Lung (tissue), 12 donors: ENCODE data around the gene PTPRG. TPM values are rescaled to one million over a fixed set of nuclear protein-coding genes. Genes with fewer than 3 reads are reported as not detected.

Source experiments
- ATAC-seq: fragments of 200-7000 bp; cut with Tn5 transposase; one replicate; pipeline ENCODE4 v1.9.1; 2020; ENCODE audit warnings: moderate number of reproducible peaks; ENCODE audit not compliant: insufficient read depth, low FRiP score
- DNase-seq, 3 donors: peaks; one replicate each; pipeline ENCODE4 v3.0.0-alpha.2; 2013 to 2017
- H3K27ac ChIP-seq, 2 donors: one replicate each; pipeline ENCODE4 v1.5.1; 2013; ENCODE audit warnings: mild to moderate bottlenecking in 2 of 2, moderate library complexity in 2 of 2, control low read depth in 1 of 2, inconsistent platforms in 1 of 2, low read depth in 1 of 2, low read length in 1 of 2
- H3K27me3 ChIP-seq, 3 donors: one replicate each; pipeline ENCODE4 v1.5.1; 2013; ENCODE audit warnings: low read length in 2 of 3; ENCODE audit not compliant: control insufficient read depth in 3 of 3, insufficient read depth in 3 of 3
- H3K36me3 ChIP-seq, 4 donors: one replicate each; pipeline ENCODE4 v1.5.1; 2013; ENCODE audit warnings: low read length in 4 of 4, mild to moderate bottlenecking in 1 of 4, moderate library complexity in 1 of 4; ENCODE audit not compliant: control insufficient read depth in 4 of 4, insufficient read depth in 4 of 4
- H3K4me1 ChIP-seq, 5 donors: one replicate each; pipeline ENCODE4 v1.5.1; 2013; ENCODE audit warnings: low read length in 5 of 5, mild to moderate bottlenecking in 2 of 5, moderate library complexity in 1 of 5; ENCODE audit not compliant: control insufficient read depth in 5 of 5, insufficient read depth in 5 of 5
- H3K4me3 ChIP-seq: one replicate; pipeline ENCODE4 v1.5.1; 2013; ENCODE audit warnings: mild to moderate bottlenecking, control low read depth, moderate library complexity
- H3K9ac ChIP-seq, 2 donors: one replicate each; pipeline ENCODE4 v1.5.1; 2013; ENCODE audit warnings: low read length in 2 of 2, control low read depth in 1 of 2; ENCODE audit not compliant: insufficient read depth in 1 of 2
- H3K9me3 ChIP-seq, 4 donors: one replicate each; pipeline ENCODE4 v1.5.1; 2013; ENCODE audit warnings: low read length in 3 of 4, mild to moderate bottlenecking in 1 of 4, moderate library complexity in 1 of 4; ENCODE audit not compliant: control insufficient read depth in 4 of 4, insufficient read depth in 3 of 4
- WGBS, 2 donors: extraction: QIAGEN DNeasy Blood & Tissue Kit; methylation state at CpG; one replicate each; pipeline ENCODE4 v1.1.7; 2013; 5-methylcytosine and 5-hydroxymethylcytosine counted together
- polyA plus RNA-seq, 2 donors: library from polyadenylated mRNA; stranded (reverse); fragments of 200-250 nt; gene quantifications; one replicate each; pipeline ENCODE4 v1.2.1, GENCODE V29; 2013
- total RNA-seq, 2 donors: library from RNA; depleted of rRNA in 1 of 2; stranded (reverse); fragments of >200 nt in 1 of 2; gene quantifications; one replicate each; pipeline ENCODE4 v1.2.1, GENCODE V29; 2014 to 2021
- TF ChIP-seq, protein P1 (sequence below): IDR thresholded peaks from 2 replicates; pipeline ENCODE4 v1.5.1; 2012; ENCODE audit warnings: mild to moderate bottlenecking; ENCODE audit errors: control extremely low read depth, extremely low read depth
- donor health status: control.
- donor health status: control.
- donor health status: Bipolar disorder and iron deficiency.
- donor health status: healthy.
- donor health status: DM: yes; HTN: yes; CAD: no.

The PTPRG gene
- total and polyA plus RNA-seq, 4 donors, result 8.5 to 131 (median 75.9) TPM

DNA sequence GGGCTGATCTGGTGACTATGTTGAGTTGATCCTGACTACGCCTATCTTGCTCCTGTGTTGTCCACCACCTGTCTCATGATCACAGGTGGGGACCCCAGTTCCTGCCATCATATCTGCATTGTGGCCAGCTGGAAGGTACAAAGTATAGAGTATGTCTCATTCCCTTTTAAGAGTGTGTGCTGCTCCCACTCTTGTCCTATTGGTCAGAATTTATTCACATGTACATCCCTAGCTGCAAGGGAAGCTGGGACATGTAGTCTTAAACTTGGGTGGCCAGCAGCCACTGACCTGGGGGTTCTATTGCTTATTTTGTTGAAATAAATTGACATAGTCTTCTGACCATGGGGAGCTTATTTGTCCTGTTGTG, 373.1 kb downstream of the PTPRG start:
- 89 to 91% methylated on average over 1 of the region's 1 CpG for WGBS, 2 donors
- no peak overlapping the region for H3K9ac ChIP-seq
- H3K36me3 ChIP-seq, result peaks cover 0 to 7% (median 0%) of the 10 kb centered on the region in 4 donors
- H3K4me3 ChIP-seq, result no peak overlapping the region
- TF ChIP-seq, protein P1, sequence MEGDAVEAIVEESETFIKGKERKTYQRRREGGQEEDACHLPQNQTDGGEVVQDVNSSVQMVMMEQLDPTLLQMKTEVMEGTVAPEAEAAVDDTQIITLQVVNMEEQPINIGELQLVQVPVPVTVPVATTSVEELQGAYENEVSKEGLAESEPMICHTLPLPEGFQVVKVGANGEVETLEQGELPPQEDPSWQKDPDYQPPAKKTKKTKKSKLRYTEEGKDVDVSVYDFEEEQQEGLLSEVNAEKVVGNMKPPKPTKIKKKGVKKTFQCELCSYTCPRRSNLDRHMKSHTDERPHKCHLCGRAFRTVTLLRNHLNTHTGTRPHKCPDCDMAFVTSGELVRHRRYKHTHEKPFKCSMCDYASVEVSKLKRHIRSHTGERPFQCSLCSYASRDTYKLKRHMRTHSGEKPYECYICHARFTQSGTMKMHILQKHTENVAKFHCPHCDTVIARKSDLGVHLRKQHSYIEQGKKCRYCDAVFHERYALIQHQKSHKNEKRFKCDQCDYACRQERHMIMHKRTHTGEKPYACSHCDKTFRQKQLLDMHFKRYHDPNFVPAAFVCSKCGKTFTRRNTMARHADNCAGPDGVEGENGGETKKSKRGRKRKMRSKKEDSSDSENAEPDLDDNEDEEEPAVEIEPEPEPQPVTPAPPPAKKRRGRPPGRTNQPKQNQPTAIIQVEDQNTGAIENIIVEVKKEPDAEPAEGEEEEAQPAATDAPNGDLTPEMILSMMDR, result no peak
- DNase-seq, result no peak
- no peak overlapping the region for H3K27ac ChIP-seq
- no peak for ATAC-seq
- H3K9me3 ChIP-seq, result peaks cover 0 to 2% (median 0%) of the 10 kb centered on the region in 4 donors
- H3K4me1 ChIP-seq, result peaks cover 0 to 2% (median 0%) of the 10 kb centered on the region in 5 donors
- no peaks in the 10 kb centered on the region for H3K27me3 ChIP-seq

DNA sequence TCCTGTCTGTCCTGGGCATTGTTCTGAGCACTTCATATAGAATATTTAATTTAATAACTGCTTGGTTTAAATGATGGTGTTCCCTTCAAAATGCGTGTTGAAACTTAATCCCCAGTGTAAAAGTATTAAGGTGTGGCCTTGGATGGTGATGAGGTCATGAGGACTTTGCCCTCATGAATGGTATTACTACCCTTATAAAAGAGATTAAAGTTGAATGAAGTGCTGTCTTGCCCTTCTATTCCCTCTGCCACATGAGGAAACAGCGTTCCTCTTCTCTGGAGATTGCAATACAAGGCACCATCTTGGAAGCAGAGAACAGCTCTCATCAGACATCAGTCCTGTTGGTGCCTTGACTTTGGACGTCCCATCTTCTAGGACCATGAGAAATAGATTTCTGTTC, 374.4 kb downstream of the PTPRG start:
- TF ChIP-seq, protein P1, result no peak

DNA sequence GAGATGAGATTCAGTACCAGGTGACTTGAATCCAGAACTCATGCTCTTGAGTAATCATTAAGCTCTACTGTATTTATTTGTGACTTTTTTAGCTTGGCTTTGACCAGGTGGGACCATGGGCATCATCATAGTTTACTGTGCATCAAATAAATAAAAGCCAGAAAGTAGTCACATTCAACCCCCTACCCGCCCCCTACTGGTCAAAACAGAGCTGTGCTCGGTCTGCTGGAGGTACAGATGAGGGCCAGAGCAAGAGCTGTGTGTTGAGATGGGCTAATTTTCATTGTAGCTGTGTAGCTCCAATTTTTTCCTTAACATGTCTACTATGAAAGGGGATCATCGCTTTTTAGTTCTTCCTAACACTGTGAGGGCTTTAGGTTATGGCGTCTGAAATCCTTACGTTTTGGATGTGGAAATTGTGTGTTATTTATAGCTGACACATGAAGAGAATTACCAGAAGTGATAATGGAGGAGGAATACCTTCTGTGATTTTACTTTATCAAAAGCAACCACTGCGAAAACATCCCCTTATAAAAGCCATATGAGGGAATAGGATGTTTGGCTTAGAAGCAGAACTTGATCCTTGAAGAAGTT, 375.1 kb downstream of the PTPRG start:
- H3K4me3 ChIP-seq, result no peak overlapping the region
- no peaks in the 10 kb centered on the region for H3K4me1 ChIP-seq
- ATAC-seq, result no peak
- H3K9ac ChIP-seq, result no peak overlapping the region
- TF ChIP-seq, protein P1, result no peak
- H3K27me3 ChIP-seq, result no peaks in the 10 kb centered on the region
- no peak for DNase-seq
- H3K27ac ChIP-seq, result no peak overlapping the region
- WGBS, 2 donors, result 71 to 82% methylated on average over 6 of the region's 6 CpGs
- peaks cover 0 to 7% (median 0%) of the 10 kb centered on the region in 4 donors for H3K36me3 ChIP-seq
- peaks cover 0 to 2% (median 0%) of the 10 kb centered on the region in 4 donors for H3K9me3 ChIP-seq

More for the DNA sequence above, 374.4 kb downstream of the PTPRG start:
- no peak overlapping the region for H3K9ac ChIP-seq
- H3K36me3 ChIP-seq, result peaks cover 0 to 7% (median 0%) of the 10 kb centered on the region in 4 donors
- H3K4me1 ChIP-seq, result no peaks in the 10 kb centered on the region
- peaks cover 0 to 2% (median 0%) of the 10 kb centered on the region in 4 donors for H3K9me3 ChIP-seq
- H3K4me3 ChIP-seq, result no peak overlapping the region
- DNase-seq (no peak), ATAC-seq (no peak)
- 92 to 94% methylated on average over 3 of the region's 3 CpGs for WGBS, 2 donors
- H3K27ac ChIP-seq, result no peak overlapping the region
- no peaks in the 10 kb centered on the region for H3K27me3 ChIP-seq

DNA sequence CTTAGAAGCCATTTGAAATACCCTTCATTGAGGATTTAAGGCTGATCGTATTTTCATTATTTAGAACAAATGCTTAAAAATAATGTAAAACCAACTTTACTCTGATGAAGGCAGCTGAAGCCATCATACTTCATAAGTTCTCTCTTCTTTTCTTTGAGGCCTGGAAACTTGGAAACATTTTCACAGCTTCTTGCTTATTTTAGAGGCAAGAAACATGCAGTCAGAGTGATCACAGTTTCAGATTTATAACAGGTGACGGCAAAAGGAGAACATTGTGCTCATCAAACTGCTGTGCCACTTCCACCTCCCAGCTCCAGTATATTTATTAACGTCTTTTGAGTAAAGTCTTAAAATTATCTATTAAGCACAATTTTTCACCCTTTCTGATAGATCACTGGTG, 376.1 kb downstream of the PTPRG start:
- Histone ChIP-seq H3K36me3 (peaks cover 0 to 7% (median 0%) of the 10 kb centered on the region in 4 donors), H3K4me3 (no peak overlapping the region), H3K9me3 (peaks cover 0 to 2% (median 0%) of the 10 kb centered on the region in 4 donors), H3K4me1 (no peaks in the 10 kb centered on the region), H3K27me3 (no peaks in the 10 kb centered on the region), H3K27ac (no peak overlapping the region), H3K9ac (no peak overlapping the region)
- ATAC-seq (no peak), DNase-seq (no peak)
- TF ChIP-seq, protein P1, result no peak
- 87 to 93% methylated on average over 3 of the region's 3 CpGs for WGBS, 2 donors
